CD8-positive, alpha-beta memory T cell (primary cell): ENCODE data around the gene EIF3I. TPM values are rescaled to one million over a fixed set of nuclear protein-coding genes. Genes with fewer than 3 reads are reported as not detected.
A peak's percentile ranks its signal among the peaks of the same experiment; 100 is the strongest.
"Not testable (repeated sequence)": the region's sequence is repeated elsewhere in the genome, so short reads cannot be mapped to it uniquely, and the experiment has no call there.

Experiments
- CTCF ChIA-PET: fragments of 350-600 bp; sonication (Branson Sonifier 250); formaldehyde crosslinking; loops from one replicate; lab custom pipeline; 2021; ENCODE audit warnings: antibody characterized with exemption; lab: Charles Lee
- POLR2A ChIA-PET: fragments of 350-600 bp; sonication (Branson Sonifier 250); formaldehyde crosslinking; loops from one replicate; lab custom pipeline; 2021; ENCODE audit warnings: antibody characterized with exemption; lab: Charles Lee
- DNase-seq, 5 donors: peaks; one replicate each; pipeline versions ENCODE4 v3.0.0 to v3.0.0-alpha.2; 2020 to 2022; ENCODE audit warnings: mixed read lengths in 1 of 5
- H3K27ac ChIP-seq: one replicate; pipeline ENCODE4 v1.7.0; 2013; ENCODE audit warnings: low read depth, mild to moderate bottlenecking, low read length, moderate library complexity
- H3K27me3 ChIP-seq: 2 replicates; pipeline ENCODE4 v1.7.0; 2013; ENCODE audit warnings: low read length, mild to moderate bottlenecking; ENCODE audit not compliant: insufficient read depth, poor library complexity, severe bottlenecking
- H3K36me3 ChIP-seq: 2 replicates; pipeline ENCODE4 v1.7.0; 2013; ENCODE audit warnings: mild to moderate bottlenecking, low read length, moderate library complexity; ENCODE audit not compliant: insufficient read depth
- H3K4me1 ChIP-seq: 2 replicates; pipeline ENCODE4 v1.7.0; 2013; ENCODE audit warnings: mild to moderate bottlenecking, low read length, moderate library complexity; ENCODE audit not compliant: insufficient read depth
- H3K4me3 ChIP-seq: 2 replicates; pipeline ENCODE4 v1.7.0; 2013; ENCODE audit warnings: mild to moderate bottlenecking, low read length
- H3K9me3 ChIP-seq: 2 replicates; pipeline ENCODE4 v1.7.0; 2013; ENCODE audit warnings: mild to moderate bottlenecking, low read length
- H3K27ac Mint-ChIP-seq, 8 donors: one replicate each; pipeline ENCODE4 v1.8.0; 2020 to 2021; ENCODE audit warnings: mixed read lengths in 8 of 8, mild to moderate bottlenecking in 6 of 8, inconsistent platforms in 3 of 8, moderate library complexity in 3 of 8
- H3K27me3 Mint-ChIP-seq, 2 donors: one replicate each; pipeline ENCODE4 v1.8.0; 2020 to 2021; ENCODE audit warnings: mixed read lengths in 2 of 2, mild to moderate bottlenecking in 1 of 2, moderate library complexity in 1 of 2
- H3K36me3 Mint-ChIP-seq, 3 donors: one replicate each; pipeline ENCODE4 v1.8.0; 2020 to 2021; ENCODE audit warnings: mixed read lengths in 3 of 3, inconsistent platforms in 1 of 3, mild to moderate bottlenecking in 1 of 3
- H3K4me1 Mint-ChIP-seq, 3 donors: one replicate each; pipeline ENCODE4 v1.8.0; 2020 to 2021; ENCODE audit warnings: mixed read lengths in 3 of 3, inconsistent platforms in 1 of 3, mild to moderate bottlenecking in 1 of 3
- H3K4me3 Mint-ChIP-seq, 7 donors: one replicate each; pipeline ENCODE4 v1.8.0; 2020 to 2021; ENCODE audit warnings: mixed read lengths in 7 of 7, mild to moderate bottlenecking in 6 of 7, moderate library complexity in 4 of 7, inconsistent platforms in 2 of 7
- H3K9me3 Mint-ChIP-seq, 5 donors: one replicate each; pipeline ENCODE4 v1.8.0; 2020 to 2022; ENCODE audit warnings: mixed read lengths in 5 of 5, mild to moderate bottlenecking in 3 of 5, moderate library complexity in 2 of 5, inconsistent platforms in 1 of 5
- polyA plus RNA-seq: library from polyadenylated mRNA; unstranded; fragments of 300-500 nt; fragmentation: Illumina TruSeq; gene quantifications from one replicate; pipeline ENCODE4 v1.2.3, GENCODE V29; 2021
- total RNA-seq, 2 experiments: library from RNA; stranded (reverse); gene quantifications; one replicate each; pipeline ENCODE4 v1.2.3, GENCODE V29; 2021

EIF3I gene
- total and polyA plus RNA-seq, 3 experiments from 2014 or later: 173 to 390 (median 381) TPM

DNA sequence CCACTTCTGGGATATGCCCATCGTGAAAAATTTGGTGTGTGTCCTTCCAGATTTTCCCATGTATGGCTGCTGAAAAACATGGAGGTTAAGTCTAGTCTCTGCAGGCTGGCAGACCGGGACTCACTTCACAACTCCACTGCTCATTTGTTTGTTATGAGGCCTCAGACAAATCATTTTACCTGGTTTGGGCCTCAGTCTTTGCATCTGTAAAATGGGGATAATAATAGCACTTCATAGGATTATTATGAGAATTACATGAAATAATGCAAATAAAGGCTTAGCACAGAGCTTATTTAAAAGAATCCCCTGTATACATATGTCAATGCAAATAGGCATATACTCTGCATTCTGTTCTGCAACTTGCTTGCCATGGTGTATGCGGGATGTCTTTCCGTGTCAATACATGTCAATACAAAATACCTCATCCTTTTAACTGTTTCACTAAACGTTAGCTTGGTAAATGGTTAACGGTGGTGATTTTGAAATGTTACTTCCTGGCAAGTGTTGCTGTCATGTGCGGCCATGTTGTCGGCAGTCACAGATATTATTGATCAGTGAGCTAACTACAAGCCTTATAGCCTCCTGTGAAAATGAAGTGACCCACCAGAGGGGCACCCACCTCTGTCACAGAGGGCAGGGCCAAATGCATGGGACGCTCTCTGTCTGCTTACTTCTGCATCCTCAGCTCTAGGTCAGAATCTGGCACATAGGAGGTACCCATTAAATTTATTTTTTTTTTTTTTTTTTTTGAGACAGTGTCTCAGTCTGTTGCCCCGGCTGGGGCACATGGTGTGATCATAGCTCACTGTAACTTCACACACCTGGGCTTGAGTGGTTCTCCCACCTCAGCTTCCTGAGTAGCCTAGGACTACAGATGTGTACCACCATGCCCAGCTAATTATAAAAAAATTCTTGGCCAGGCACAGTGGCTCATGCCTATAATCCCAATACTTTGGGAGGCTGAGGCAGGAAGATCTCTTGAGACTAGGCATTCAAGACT lies 33.2 kb downstream of the EIF3I start:
- peak overlapping the region; percentile 60 for H3K4me3 ChIP-seq
- CTCF ChIA-PET: interaction anchor here (0.8 to 16.9 kb wide), 8 partner anchors 3 to 81 kb away, joined by 3 to 181 read pairs (median 6); partner anchors contain the start of genes FAM167B, LCK and MARCKSL1
- no peak overlapping the region for H3K27ac ChIP-seq
- POLR2A ChIA-PET: interaction anchor here (0.6 to 3.4 kb wide), 11 partner anchors 9 to 139 kb away, joined by 3 to 21 read pairs (median 4); partner anchors contain the start of gene BSDC1
- H3K36me3 ChIP-seq: no peaks in the 10 kb centered on the region
- peaks cover 9 to 66% (median 20%) of the 10 kb centered on the region in 3 donors for H3K36me3 Mint-ChIP-seq
- H3K27me3 ChIP-seq: no peaks in the 10 kb centered on the region
- H3K4me1 ChIP-seq: peaks cover 47% of the 10 kb centered on the region
- peaks cover 0 to 2% of the 10 kb centered on the region in 2 donors for H3K27me3 Mint-ChIP-seq
- DNase-seq: peak in 1 of 5 donors; percentile 56
- no peaks in the 10 kb centered on the region for H3K9me3 Mint-ChIP-seq
- H3K9me3 ChIP-seq: no peaks in the 10 kb centered on the region
- peaks cover 51 to 65% (median 56%) of the 10 kb centered on the region in 3 donors for H3K4me1 Mint-ChIP-seq
- peak overlapping the region; percentile 88 to 100 (median 96) for H3K4me3 Mint-ChIP-seq
- H3K27ac Mint-ChIP-seq: peak overlapping the region; percentile 76 to 100 (median 92)

DNA sequence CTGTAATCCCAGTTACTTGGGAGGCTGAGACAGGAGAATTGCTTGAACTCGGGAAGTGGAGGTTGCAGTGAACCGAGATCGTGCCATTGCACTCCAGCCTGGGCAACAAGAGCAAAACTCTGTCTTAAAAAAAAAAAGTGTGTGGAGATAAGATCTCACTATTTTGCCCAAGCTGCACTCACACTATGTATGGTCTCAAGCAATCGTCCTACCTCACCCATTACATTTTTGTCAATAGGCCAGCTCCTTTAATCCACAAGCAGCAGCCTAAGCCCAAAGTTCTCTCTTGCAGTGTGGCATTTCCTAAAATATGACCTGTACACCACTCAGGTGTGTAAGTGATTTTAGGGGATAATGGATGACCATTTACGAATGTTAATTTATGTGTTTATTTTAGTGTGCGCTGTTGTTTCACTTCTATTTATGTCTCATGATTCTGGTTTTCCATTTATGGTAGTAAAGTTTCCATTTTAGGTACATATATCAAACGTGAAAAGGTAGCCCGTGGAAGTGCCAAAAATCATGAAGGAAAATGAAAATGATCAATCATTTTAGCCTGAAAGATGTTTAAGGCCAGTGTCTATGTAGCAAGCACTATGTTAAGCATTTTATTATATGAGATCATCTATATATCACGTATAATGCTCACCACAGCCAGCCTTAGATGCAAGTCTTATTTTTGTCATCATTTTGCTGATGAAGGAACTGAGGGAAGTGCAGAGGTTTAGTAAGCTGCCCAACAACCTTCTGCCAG lies 34.4 kb downstream of the EIF3I start:
- peaks cover 46% of the 10 kb centered on the region for H3K4me1 ChIP-seq
- H3K9me3 Mint-ChIP-seq: no peaks in the 10 kb centered on the region
- H3K27me3 Mint-ChIP-seq: peaks cover 0 to 2% of the 10 kb centered on the region in 2 donors
- peaks cover 12 to 59% (median 23%) of the 10 kb centered on the region in 3 donors for H3K36me3 Mint-ChIP-seq
- ChIA-PET CTCF (interaction anchor here (0.9 to 16.9 kb wide), 5 partner anchors 4 to 41 kb away, joined by 3 to 181 read pairs (median 8); partner anchors contain the start of genes FAM167B and LCK), POLR2A (interaction anchor here (1.0 to 1.3 kb wide), 2 partner anchors 14 to 35 kb away, joined by 3 to 4 read pairs; no protein-coding TSS in a partner anchor)
- no peaks in the 10 kb centered on the region for H3K36me3 ChIP-seq
- H3K4me3 ChIP-seq: peak overlapping the region; percentile 48
- DNase-seq: peak in 1 of 5 donors; percentile 47
- peak overlapping the region; percentile 85 to 99 (median 95) for H3K27ac Mint-ChIP-seq
- H3K9me3 ChIP-seq: no peaks in the 10 kb centered on the region
- peaks cover 48 to 63% (median 56%) of the 10 kb centered on the region in 3 donors for H3K4me1 Mint-ChIP-seq
- H3K4me3 Mint-ChIP-seq: peak overlapping the region; percentile 71 to 91 (median 84)
- H3K27me3 ChIP-seq: no peaks in the 10 kb centered on the region
- H3K27ac ChIP-seq: peak overlapping the region; percentile 28

DNA sequence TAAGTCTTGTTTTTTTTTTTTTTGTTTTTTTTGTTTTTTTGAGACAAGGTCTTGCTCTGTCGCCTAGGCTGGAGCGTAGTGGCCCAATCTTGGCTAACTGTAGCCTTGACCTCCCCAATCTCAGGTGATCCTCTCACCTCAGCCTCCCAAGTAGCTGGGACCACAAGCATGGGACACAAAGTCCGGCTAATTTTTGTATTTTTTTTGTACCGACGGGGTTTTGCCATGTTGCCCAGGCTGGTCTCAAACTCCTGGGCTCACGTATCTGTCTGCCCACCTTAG lies 35.0 kb downstream of the EIF3I start:
- H3K36me3 ChIP-seq: no peaks in the 10 kb centered on the region
- H3K27me3 ChIP-seq: no peaks in the 10 kb centered on the region
- Mint-ChIP-seq H3K9me3 (no peaks in the 10 kb centered on the region), H3K4me3 (peak overlapping the region; percentile 71 to 91 (median 84)), H3K27ac (peak overlapping the region; percentile 85 to 99 (median 95)), H3K27me3 (no peaks in the 10 kb centered on the region), H3K36me3 (peaks cover 12 to 54% (median 20%) of the 10 kb centered on the region in 3 donors), H3K4me1 (peaks cover 48 to 63% (median 60%) of the 10 kb centered on the region in 3 donors)
- no peaks in the 10 kb centered on the region for H3K9me3 ChIP-seq
- H3K27ac ChIP-seq: no peak overlapping the region
- ChIA-PET POLR2A (interaction anchor here (1.3 kb wide), 1 partner anchor 34 kb away, joined by 4 read pairs; no protein-coding TSS in a partner anchor), CTCF (interaction anchor here (0.9 to 16.9 kb wide), 3 partner anchors 5 to 16 kb away, joined by 3 to 181 read pairs (median 181); partner anchors contain the start of genes FAM167B and LCK)
- H3K4me3 ChIP-seq: peak overlapping the region; percentile 48
- no peak for DNase-seq
- H3K4me1 ChIP-seq: peaks cover 46% of the 10 kb centered on the region

DNA sequence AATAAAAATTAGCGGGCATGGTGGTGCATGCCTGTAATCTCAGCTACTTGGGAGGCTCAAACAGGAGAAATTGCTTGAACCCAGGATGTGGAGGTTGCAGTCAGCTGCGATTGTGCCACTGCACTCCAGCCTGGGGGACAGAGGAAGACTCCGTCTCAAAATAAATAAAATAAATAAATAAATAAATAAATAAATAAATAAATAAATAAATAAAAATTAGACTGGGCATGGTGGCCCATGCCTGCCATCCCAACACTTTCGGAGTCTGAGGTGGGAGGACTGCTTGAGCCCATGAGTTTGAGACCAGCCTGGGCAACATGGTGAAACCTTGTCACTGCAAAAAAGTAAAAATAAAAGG lies 41.0 kb downstream of the EIF3I start:
- not testable (repeated sequence) for H3K36me3 ChIP-seq, H3K4me3 ChIP-seq, H3K27ac ChIP-seq, H3K9me3 Mint-ChIP-seq, DNase-seq, H3K27me3 ChIP-seq, H3K27me3 Mint-ChIP-seq, H3K9me3 ChIP-seq
- H3K27ac Mint-ChIP-seq: peak overlapping the region in 7 of 8 donors; percentile 81 to 98 (median 90)
- POLR2A ChIA-PET: interaction anchor here (0.6 to 3.1 kb wide), 4 partner anchors 9 to 23 kb away, joined by 3 to 21 read pairs (median 10); partner anchors contain the start of genes FAM167B and LCK
- peaks cover 3 to 40% (median 12%) of the 10 kb centered on the region in 3 donors for H3K36me3 Mint-ChIP-seq
- peak overlapping the region in 4 of 7 donors; percentile 54 to 85 (median 74) for H3K4me3 Mint-ChIP-seq
- CTCF ChIA-PET: interaction anchor here (0.8 to 16.9 kb wide), 2 partner anchors 11 to 23 kb away, joined by 3 to 181 read pairs; partner anchors contain the start of genes FAM167B and LCK
- peaks cover 68% of the 10 kb centered on the region for H3K4me1 ChIP-seq
- peaks cover 47 to 66% (median 62%) of the 10 kb centered on the region in 3 donors for H3K4me1 Mint-ChIP-seq

DNA sequence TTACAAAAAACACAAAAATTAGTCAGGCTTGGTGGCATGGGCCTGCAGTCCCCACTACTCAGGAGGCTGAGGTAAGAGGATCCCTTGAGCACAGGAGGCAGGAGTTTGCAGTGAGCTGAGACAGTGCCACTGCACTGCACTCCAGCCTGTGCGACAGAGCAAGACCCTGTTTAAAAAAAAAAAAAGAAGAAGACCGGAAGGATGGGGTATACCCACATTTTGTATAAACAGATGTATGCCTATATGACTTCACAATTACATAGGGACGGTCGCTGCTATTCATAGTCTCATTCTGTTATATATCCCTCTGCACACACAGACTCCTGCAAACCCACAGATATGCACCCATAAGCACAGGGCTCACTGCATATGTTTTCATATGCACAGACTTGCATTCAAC lies 41.5 kb downstream of the EIF3I start:
- H3K27me3 Mint-ChIP-seq: no peaks in the 10 kb centered on the region
- peaks cover 3 to 39% (median 12%) of the 10 kb centered on the region in 3 donors for H3K36me3 Mint-ChIP-seq
- ChIA-PET POLR2A (interaction anchor here (0.6 to 3.1 kb wide), 3 partner anchors 9 to 17 kb away, joined by 3 to 21 read pairs (median 18); partner anchors contain the start of genes FAM167B and LCK), CTCF (interaction anchor here (1.9 to 16.9 kb wide), 2 partner anchors 11 to 23 kb away, joined by 7 to 181 read pairs; partner anchors contain the start of genes FAM167B and LCK)
- Histone ChIP-seq H3K4me3 (peak overlapping the region; percentile 49), H3K4me1 (peaks cover 63% of the 10 kb centered on the region), H3K9me3 (no peaks in the 10 kb centered on the region), H3K27ac (no peak overlapping the region), H3K27me3 (no peaks in the 10 kb centered on the region), H3K36me3 (peaks cover 3% of the 10 kb centered on the region)
- H3K4me3 Mint-ChIP-seq: peak overlapping the region; percentile 15 to 85 (median 77)
- peak overlapping the region; percentile 81 to 98 (median 93) for H3K27ac Mint-ChIP-seq
- peak in 3 of 5 donors; percentile 50 to 71 (median 56) for DNase-seq
- peaks cover 46 to 64% (median 62%) of the 10 kb centered on the region in 3 donors for H3K4me1 Mint-ChIP-seq
- no peaks in the 10 kb centered on the region for H3K9me3 Mint-ChIP-seq

DNA sequence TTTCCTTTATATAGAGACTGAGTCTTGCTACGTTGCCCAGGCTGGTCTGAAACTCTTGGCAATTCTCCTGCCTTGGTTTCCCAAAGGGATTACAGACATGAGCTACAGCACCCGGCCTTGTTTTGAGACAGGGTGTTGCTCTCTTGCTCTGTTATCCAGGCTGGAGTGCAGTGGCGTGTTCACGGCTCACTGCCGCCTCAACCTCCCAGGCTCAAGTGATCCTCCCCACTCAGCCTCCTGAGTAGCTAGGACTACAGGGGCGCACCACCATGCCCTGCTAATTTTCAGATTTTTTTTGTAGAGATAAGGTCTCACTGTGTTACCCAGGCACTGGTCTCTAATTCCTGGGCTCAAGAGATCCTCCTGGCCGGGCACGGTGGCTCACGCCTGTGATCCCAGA lies 43.6 kb downstream of the EIF3I start:
- H3K27me3 ChIP-seq: no peaks in the 10 kb centered on the region
- no peak overlapping the region for H3K4me3 ChIP-seq
- Mint-ChIP-seq H3K36me3 (peaks cover 0 to 35% (median 5%) of the 10 kb centered on the region in 3 donors), H3K27me3 (no peaks in the 10 kb centered on the region), H3K4me3 (peak overlapping the region; percentile 48 to 72 (median 51)), H3K27ac (peak overlapping the region; percentile 81 to 95 (median 89)), H3K9me3 (no peaks in the 10 kb centered on the region), H3K4me1 (peaks cover 41 to 57% (median 55%) of the 10 kb centered on the region in 3 donors)
- ChIA-PET CTCF (interaction anchor here (0.6 to 16.9 kb wide), 4 partner anchors 13 to 51 kb away, joined by 3 to 181 read pairs (median 4); partner anchors contain the start of genes FAM167B, HDAC1 and LCK), POLR2A (interaction anchor here (0.5 to 3.1 kb wide), 6 partner anchors 11 to 52 kb away, joined by 3 to 21 read pairs (median 5); partner anchors contain the start of gene LCK)
- no peak for DNase-seq
- peak overlapping the region; percentile 13 for H3K27ac ChIP-seq
- H3K9me3 ChIP-seq: no peaks in the 10 kb centered on the region
- H3K4me1 ChIP-seq: peaks cover 62% of the 10 kb centered on the region
- H3K36me3 ChIP-seq: peaks cover 3% of the 10 kb centered on the region
